Keratinocyte (primary cell): ENCODE measurements around the gene PSD2. TPM values are rescaled to one million over a fixed set of nuclear protein-coding genes. Genes with fewer than 3 reads are reported as not detected.

Source experiments
- DNase-seq: peaks from one replicate; pipeline ENCODE4 v3.0.0-alpha.2; 2011; ENCODE audit warnings: low read depth, missing footprints, low spot score
- FAIRE-seq: peaks from 2 replicates; lab custom pipeline; 2011; peaks lifted over from hg19 to GRCh38; lab: Jason Lieb, UNC
- H2AFZ ChIP-seq: 2 replicates; pipeline ENCODE4 v1.6.0; 2012; ENCODE audit warnings: low read length, control low read depth, inconsistent platforms; ENCODE audit not compliant: control insufficient read depth
- H3K27ac ChIP-seq: 2 replicates; pipeline ENCODE4 v1.5.1; 2011; ENCODE audit warnings: low read length; ENCODE audit not compliant: control insufficient read depth, insufficient read depth
- H3K27me3 ChIP-seq: 3 replicates; pipeline ENCODE4 v1.6.0; 2011; ENCODE audit warnings: low read length; ENCODE audit not compliant: control insufficient read depth, insufficient read depth; ENCODE audit errors: extremely low read depth
- H3K36me3 ChIP-seq, 2 experiments: 2 replicates in 1 of 2; 3 replicates in 1 of 2; pipeline ENCODE4 v1.5.1; 2011; ENCODE audit warnings: low read length in 2 of 2, mild to moderate bottlenecking in 1 of 2; ENCODE audit not compliant: control insufficient read depth in 2 of 2, insufficient read depth in 2 of 2; ENCODE audit errors: extremely low read depth in 1 of 2
- H3K4me1 ChIP-seq: 3 replicates; pipeline ENCODE4 v1.5.1; 2011; ENCODE audit warnings: low read length; ENCODE audit not compliant: control insufficient read depth, insufficient read depth; ENCODE audit errors: extremely low read depth
- H3K4me2 ChIP-seq: 3 replicates; pipeline ENCODE4 v1.6.0; 2011; ENCODE audit warnings: low read depth, low read length; ENCODE audit not compliant: control insufficient read depth, insufficient read depth; ENCODE audit errors: extremely low read depth
- H3K4me3 ChIP-seq, 3 experiments: fragments of 200-600 bp in 1 of 3; sonication (generic) in 1 of 3; 2 replicates in 2 of 3; 3 replicates in 1 of 3; pipeline ENCODE4 v1.5.1; 2011 to 2016; ENCODE audit warnings: low read length in 3 of 3, mild to moderate bottlenecking in 3 of 3, control low read depth in 2 of 3, inconsistent platforms in 1 of 3, low read depth in 1 of 3, mixed read lengths in 1 of 3, mixed run types in 1 of 3, moderate library complexity in 1 of 3; ENCODE audit not compliant: control insufficient read depth in 2 of 3, insufficient read depth in 2 of 3; ENCODE audit errors: extremely low read depth in 1 of 3
- H3K79me2 ChIP-seq: 2 replicates; pipeline ENCODE4 v1.6.0; 2012; ENCODE audit warnings: low read length; ENCODE audit not compliant: control insufficient read depth, insufficient read depth
- H3K9ac ChIP-seq: 3 replicates; pipeline ENCODE4 v1.6.0; 2011; ENCODE audit warnings: low read length; ENCODE audit not compliant: control insufficient read depth, insufficient read depth; ENCODE audit errors: extremely low read depth
- H3K9me1 ChIP-seq: 3 replicates; pipeline ENCODE4 v1.6.0; 2011; ENCODE audit warnings: low read length; ENCODE audit not compliant: control insufficient read depth, insufficient read depth; ENCODE audit errors: extremely low read depth
- H3K9me3 ChIP-seq: 2 replicates; pipeline ENCODE4 v1.5.1; 2012; ENCODE audit warnings: low read depth, low read length; ENCODE audit not compliant: control insufficient read depth
- H4K20me1 ChIP-seq: 3 replicates; pipeline ENCODE4 v1.6.0; 2011; ENCODE audit warnings: low read length; ENCODE audit not compliant: control insufficient read depth, insufficient read depth; ENCODE audit errors: extremely low read depth
- CTCF ChIP-seq, 3 experiments: IDR thresholded peaks in 1 of 3; conservative IDR thresholded peaks in 1 of 3; optimal IDR thresholded peaks in 1 of 3; 2 replicates in 2 of 3; 3 replicates in 1 of 3; pipeline versions ENCODE3 to v1.5.1; 2011; ENCODE audit warnings: low read length in 3 of 3, mild to moderate bottlenecking in 3 of 3, moderate library complexity in 2 of 3, control low read depth in 1 of 3, inconsistent platforms in 1 of 3; ENCODE audit not compliant: insufficient read depth in 2 of 3; ENCODE audit errors: extremely low read depth in 1 of 3
- EZH2 ChIP-seq: IDR thresholded peaks from one replicate; pipeline ENCODE4 v1.6.1; 2012; ENCODE audit warnings: inconsistent platforms, mild to moderate bottlenecking, low read length, moderate library complexity
- dilution Hi-C: fragments of 300-500 bp; cut with MboI; formaldehyde crosslinking; loops from one replicate; pipeline ENCODE4 v1.7.0; 2020; ENCODE audit warnings: low sequenced_read_pairs; ENCODE audit not compliant: extremely low pct_ligation_motif_present
- polyA plus RNA-seq, 5 experiments: library from polyadenylated mRNA; depleted of rRNA in 3 of 5; stranded (reverse) in 3 of 5; stranded (forward) in 1 of 5; unstranded in 1 of 5; fragments of >200 nt; gene quantifications; 1 replicate in 1 of 5; 2 replicates in 3 of 5; 3 replicates in 1 of 5; pipeline versions ENCODE4 v1.2.1 to v1.2.3, GENCODE V29; 2011 to 2012; ENCODE audit warnings: missing spikeins in 2 of 5, low read depth in 1 of 5, low replicate concordance in 1 of 5

PSD2 gene
- polyA plus RNA-seq, 1 donor (not counting 4 experiments of a cell fraction or from before 2014, with no cell fraction given) = not detected

- Histone ChIP-seq H3K9ac (no peak overlapping the region), H3K27ac (no peak overlapping the region), H3K9me3 (no peaks in the 10 kb centered on the region), H3K79me2 (no peaks in the 10 kb centered on the region), H3K9me1 (no peaks in the 10 kb centered on the region), H3K4me3 (no peak overlapping the region), H2AFZ (no peak overlapping the region), H3K4me1 (no peaks in the 10 kb centered on the region), H3K36me3 (no peaks in the 10 kb centered on the region), H3K4me2 (no peak overlapping the region), H4K20me1 (no peaks in the 10 kb centered on the region), H3K27me3 (no peaks in the 10 kb centered on the region)
- DNase-seq = no peak
- dilution Hi-C loops = no loop called here
- no peak for TF ChIP-seq EZH2
- no peak for TF ChIP-seq CTCF (optimal IDR thresholded peaks at IDR 0.05 in 1 of 3, IDR thresholded peaks at IDR 0.05 in 1 of 3, conservative IDR thresholded peaks at IDR 0.05 in 1 of 3; ENCODE audit: extremely low read depth in 1 of 3, insufficient read depth in 2 of 3, low read length in 3 of 3)
- FAIRE-seq = no peak
Observed at GRCh38 chr5:139810341-139811273, 15.0 kb downstream of the PSD2 start.

GRCh38 chr5:139811274-139811607 is 15.6 kb downstream of the PSD2 start:
- Histone ChIP-seq H3K9ac (no peak overlapping the region), H3K4me1 (no peaks in the 10 kb centered on the region), H3K36me3 (no peaks in the 10 kb centered on the region), H3K27me3 (no peaks in the 10 kb centered on the region), H2AFZ (no peak overlapping the region), H3K4me2 (no peak overlapping the region), H3K4me3 (no peak overlapping the region), H3K27ac (no peak overlapping the region), H4K20me1 (no peaks in the 10 kb centered on the region), H3K9me1 (no peaks in the 10 kb centered on the region), H3K9me3 (no peaks in the 10 kb centered on the region), H3K79me2 (no peaks in the 10 kb centered on the region)
- DNase-seq (no peak), FAIRE-seq (no peak)
- TF ChIP-seq CTCF (optimal IDR thresholded peaks at IDR 0.05 in 1 of 3, IDR thresholded peaks at IDR 0.05 in 1 of 3, conservative IDR thresholded peaks at IDR 0.05 in 1 of 3; ENCODE audit: extremely low read depth in 1 of 3, insufficient read depth in 2 of 3, low read length in 3 of 3) (no peak), EZH2 (no peak)
- dilution Hi-C loops = no loop called here
